ENCODE results near the gene C9orf152. TPM values are rescaled to one million over a fixed set of nuclear protein-coding genes. Genes with fewer than 3 reads are reported as not detected.

Gene C9orf152
- total RNA-seq, 1 experiment from 2014 or later: not detected

Other genes with a start within 250 kb of the C9orf152 start
- gene TXN, start 48.3 kb upstream of the C9orf152 start, total RNA-seq (2014; rRNA removed; shearing (Covaris generic)): 534 and 687 TPM in 2 replicates
- gene TXNDC8, start 129.7 kb upstream of the C9orf152 start, total RNA-seq (2014; rRNA removed; shearing (Covaris generic)): not detected in 2 replicates

Data from M059J (cell line).